ENCODE measurements around the gene KCNS1. TPM values are rescaled to one million over a fixed set of nuclear protein-coding genes. Genes with fewer than 3 reads are reported as not detected.

KCNS1 gene
- total RNA-seq, 1 donor from 2014 or later = 2.2 TPM

DNA sequence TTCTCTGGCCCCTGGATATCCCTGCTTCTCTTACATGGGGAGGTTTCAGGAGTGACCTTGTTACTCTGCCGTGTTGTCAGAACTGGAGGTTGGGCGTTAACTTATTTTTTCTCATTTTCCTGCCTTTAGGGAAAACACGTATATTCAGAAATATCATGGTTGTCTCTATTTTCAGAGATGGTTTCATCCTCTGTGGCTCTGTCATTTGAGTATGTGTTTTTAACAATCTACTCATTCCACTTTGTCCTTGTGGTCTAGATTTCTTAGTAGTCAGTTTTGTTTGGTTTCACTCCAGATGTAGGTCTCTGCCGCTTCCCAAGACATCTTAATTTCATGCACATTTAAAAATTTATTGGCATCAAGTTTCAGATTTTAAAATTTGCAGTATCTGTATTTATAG lies 45.9 kb downstream of the KCNS1 start:
- peaks cover 14% of the 10 kb centered on the region for H3K4me1 Mint-ChIP-seq (ENCODE audit: unreplicated experiment)
- H3K27ac Mint-ChIP-seq = no peak overlapping the region
- no peak overlapping the region for H3K4me3 Mint-ChIP-seq
- H3K36me3 Mint-ChIP-seq = peaks cover 21% of the 10 kb centered on the region
- no peaks in the 10 kb centered on the region for H3K27me3 Mint-ChIP-seq
- H3K9me3 Mint-ChIP-seq = no peaks in the 10 kb centered on the region
- no peak for DNase-seq (ENCODE audit: extremely low spot score, unreplicated experiment)
- TF ChIP-seq, protein P1, sequence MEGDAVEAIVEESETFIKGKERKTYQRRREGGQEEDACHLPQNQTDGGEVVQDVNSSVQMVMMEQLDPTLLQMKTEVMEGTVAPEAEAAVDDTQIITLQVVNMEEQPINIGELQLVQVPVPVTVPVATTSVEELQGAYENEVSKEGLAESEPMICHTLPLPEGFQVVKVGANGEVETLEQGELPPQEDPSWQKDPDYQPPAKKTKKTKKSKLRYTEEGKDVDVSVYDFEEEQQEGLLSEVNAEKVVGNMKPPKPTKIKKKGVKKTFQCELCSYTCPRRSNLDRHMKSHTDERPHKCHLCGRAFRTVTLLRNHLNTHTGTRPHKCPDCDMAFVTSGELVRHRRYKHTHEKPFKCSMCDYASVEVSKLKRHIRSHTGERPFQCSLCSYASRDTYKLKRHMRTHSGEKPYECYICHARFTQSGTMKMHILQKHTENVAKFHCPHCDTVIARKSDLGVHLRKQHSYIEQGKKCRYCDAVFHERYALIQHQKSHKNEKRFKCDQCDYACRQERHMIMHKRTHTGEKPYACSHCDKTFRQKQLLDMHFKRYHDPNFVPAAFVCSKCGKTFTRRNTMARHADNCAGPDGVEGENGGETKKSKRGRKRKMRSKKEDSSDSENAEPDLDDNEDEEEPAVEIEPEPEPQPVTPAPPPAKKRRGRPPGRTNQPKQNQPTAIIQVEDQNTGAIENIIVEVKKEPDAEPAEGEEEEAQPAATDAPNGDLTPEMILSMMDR (conservative IDR thresholded peaks at IDR 0.05) = no peak

GRCh38 chr20:45053430-45054351 lies 47.2 kb downstream of the KCNS1 start:
- no peak overlapping the region for H3K27ac Mint-ChIP-seq
- no peak for DNase-seq (ENCODE audit: extremely low spot score, unreplicated experiment)
- peaks cover 17% of the 10 kb centered on the region for H3K36me3 Mint-ChIP-seq
- no peak overlapping the region for H3K4me3 Mint-ChIP-seq
- no peaks in the 10 kb centered on the region for H3K9me3 Mint-ChIP-seq
- peaks cover 27% of the 10 kb centered on the region for H3K4me1 Mint-ChIP-seq (ENCODE audit: unreplicated experiment)
- no peaks in the 10 kb centered on the region for H3K27me3 Mint-ChIP-seq
- TF ChIP-seq, protein P1 (conservative IDR thresholded peaks at IDR 0.05) = no peak

GRCh38 chr20:45052698-45053429 lies 48.1 kb downstream of the KCNS1 start:
- DNase-seq (ENCODE audit: extremely low spot score, unreplicated experiment) = no peak
- H3K9me3 Mint-ChIP-seq = no peaks in the 10 kb centered on the region
- no peaks in the 10 kb centered on the region for H3K27me3 Mint-ChIP-seq
- TF ChIP-seq, protein P1 (conservative IDR thresholded peaks at IDR 0.05) = no peak
- H3K36me3 Mint-ChIP-seq = peaks cover 17% of the 10 kb centered on the region
- no peak overlapping the region for H3K4me3 Mint-ChIP-seq
- no peak overlapping the region for H3K27ac Mint-ChIP-seq
- peaks cover 27% of the 10 kb centered on the region for H3K4me1 Mint-ChIP-seq (ENCODE audit: unreplicated experiment)

GRCh38 chr20:45051204-45052060 lies 49.5 kb downstream of the KCNS1 start:
- H3K36me3 Mint-ChIP-seq = peaks cover 13% of the 10 kb centered on the region
- H3K4me1 Mint-ChIP-seq (ENCODE audit: unreplicated experiment) = peaks cover 27% of the 10 kb centered on the region

More at GRCh38 chr20:45051204-45052060, 49.5 kb downstream of the KCNS1 start:
- no peaks in the 10 kb centered on the region for H3K27me3 Mint-ChIP-seq
- no peak for DNase-seq (ENCODE audit: extremely low spot score, unreplicated experiment)
- TF ChIP-seq, protein P1 (conservative IDR thresholded peaks at IDR 0.05) = no peak
- H3K27ac Mint-ChIP-seq = no peak overlapping the region
- no peaks in the 10 kb centered on the region for H3K9me3 Mint-ChIP-seq
- no peak overlapping the region for H3K4me3 Mint-ChIP-seq

All from type B pancreatic cell (in vitro differentiated cells).